Gastroesophageal sphincter (tissue), 4 donors: ENCODE measurements around the gene UBE2J1. TPM values are rescaled to one million over a fixed set of nuclear protein-coding genes. Genes with fewer than 3 reads are reported as not detected.

Source experiments
- ATAC-seq: fragments of 150-250 bp; one replicate; pipeline ENCODE4 v1.9.1; 2016; ENCODE audit warnings: mild to moderate bottlenecking, moderate library complexity
- H3K27ac ChIP-seq, 4 donors: fragments of 200-600 bp; sonication (generic) in 3 of 4; 1 replicate in 3 of 4; 2 replicates in 1 of 4; pipeline ENCODE4 v1.5.1; 2016 to 2019
- H3K27me3 ChIP-seq: fragments of 200-600 bp; sonication (generic); one replicate; pipeline ENCODE4 v1.5.1; 2019
- H3K36me3 ChIP-seq, 2 donors: fragments of 200-600 bp; sonication (generic); one replicate each; pipeline ENCODE4 v1.5.1; 2019; ENCODE audit warnings: control low read depth in 1 of 2
- H3K4me1 ChIP-seq, 3 donors: fragments of 200-600 bp; sonication (generic); 1 replicate in 2 of 3; 2 replicates in 1 of 3; pipeline ENCODE4 v1.5.1; 2016 to 2019; ENCODE audit warnings: control low read depth in 2 of 3
- H3K4me3 ChIP-seq, 2 donors: fragments of 200-600 bp; sonication (generic); one replicate each; pipeline ENCODE4 v1.5.1; 2019; ENCODE audit warnings: mild to moderate bottlenecking in 1 of 2, moderate library complexity in 1 of 2
- H3K9me3 ChIP-seq, 3 donors: fragments of 200-600 bp; sonication (generic); one replicate each; pipeline ENCODE4 v1.5.1; 2017 to 2019; ENCODE audit warnings: control low read depth in 2 of 3
- CTCF ChIP-seq, 4 experiments: fragments of 200-600 bp in 2 of 4; fragments of 450-650 bp in 2 of 4; sonication (generic) in 1 of 4; IDR thresholded peaks; one replicate each; pipeline ENCODE4 v1.5.1; 2017 to 2019; ENCODE audit warnings: antibody characterized with exemption in 4 of 4, mild to moderate bottlenecking in 2 of 4, moderate library complexity in 2 of 4
- EP300 ChIP-seq: sonication (generic); formaldehyde crosslinking; IDR thresholded peaks from one replicate; pipeline ENCODE4 v1.6.1; 2017; ENCODE audit warnings: antibody characterized with exemption, mild to moderate bottlenecking
- POLR2A ChIP-seq, 2 donors: fragments of 450-650 bp; IDR thresholded peaks; one replicate each; pipeline ENCODE4 v1.6.1; 2017; ENCODE audit warnings: antibody characterized with exemption in 2 of 2, mild to moderate bottlenecking in 2 of 2, moderate library complexity in 1 of 2
- POLR2AphosphoS5 ChIP-seq: sonication (generic); formaldehyde crosslinking; IDR thresholded peaks from one replicate; pipeline ENCODE4 v1.6.1; 2017; ENCODE audit warnings: antibody characterized with exemption
- whole genome bisulfite sequencing, 2 donors: methylation state at CpG; one replicate each; pipeline ENCODE4 v1.1.5; 2018; ENCODE audit warnings: low coverage in 1 of 2; 5-methylcytosine and 5-hydroxymethylcytosine counted together
- total RNA-seq, 4 donors: library from RNA; depleted of rRNA; stranded (reverse); fragments of >200 nt; gene quantifications; one replicate each; pipeline ENCODE4 v1.1.0, GENCODE V29; 2016

Gene UBE2J1
- total RNA-seq, 4 donors from 2014 or later = 32.7 to 42.9 (median 36.9) TPM

GRCh38 chr6:89347825-89348224 is 4.7 kb downstream of the UBE2J1 start:
- H3K4me3 ChIP-seq = no peak overlapping the region
- no peaks in the 10 kb centered on the region for H3K36me3 ChIP-seq
- WGBS, 2 donors = 89 to 100% methylated on average over 1 to 2 of the region's 2 CpGs
- no peaks in the 10 kb centered on the region for H3K27me3 ChIP-seq
- no peaks in the 10 kb centered on the region for H3K9me3 ChIP-seq
- TF ChIP-seq EP300 = no peak
- no peak for TF ChIP-seq POLR2A (IDR thresholded peaks at IDR 0.05)
- TF ChIP-seq POLR2AphosphoS5 = no peak
- TF ChIP-seq CTCF (IDR thresholded peaks at IDR 0.05) = no peak
- no peak overlapping the region for H3K27ac ChIP-seq
- peaks cover 0 to 73% (median 19%) of the 10 kb centered on the region in 3 donors for H3K4me1 ChIP-seq
- no peak for ATAC-seq

GRCh38 chr6:89346433-89346832 is 6.1 kb downstream of the UBE2J1 start:
- WGBS, 2 donors = 78 to 84% methylated on average over 3 to 4 of the region's 4 CpGs
- H3K27me3 ChIP-seq = no peaks in the 10 kb centered on the region
- TF ChIP-seq CTCF (IDR thresholded peaks at IDR 0.05) (no peak), POLR2A (IDR thresholded peaks at IDR 0.05) (no peak), EP300 (no peak), POLR2AphosphoS5 (no peak)
- no peak overlapping the region for H3K27ac ChIP-seq
- peaks cover 0 to 69% (median 19%) of the 10 kb centered on the region in 3 donors for H3K4me1 ChIP-seq
- H3K36me3 ChIP-seq = peaks cover 0 to 8% of the 10 kb centered on the region in 2 donors
- no peaks in the 10 kb centered on the region for H3K9me3 ChIP-seq
- no peak for ATAC-seq
- H3K4me3 ChIP-seq = no peak overlapping the region

- no peaks in the 10 kb centered on the region for H3K27me3 ChIP-seq
- WGBS, 2 donors = 100% methylated on average over 1 of the region's 2 CpGs
- H3K4me3 ChIP-seq = no peak overlapping the region
- H3K27ac ChIP-seq = no peak overlapping the region
- TF ChIP-seq POLR2AphosphoS5 (no peak), EP300 (no peak), CTCF (IDR thresholded peaks at IDR 0.05) (no peak), POLR2A (IDR thresholded peaks at IDR 0.05) (no peak)
- ATAC-seq = no peak
- H3K36me3 ChIP-seq = peaks cover 3 to 72% of the 10 kb centered on the region in 2 donors
- no peaks in the 10 kb centered on the region for H3K9me3 ChIP-seq
- peaks cover 0 to 3% (median 0%) of the 10 kb centered on the region in 3 donors for H3K4me1 ChIP-seq
Measured at GRCh38 chr6:89339565-89339964, 13.0 kb downstream of the UBE2J1 start.

DNA sequence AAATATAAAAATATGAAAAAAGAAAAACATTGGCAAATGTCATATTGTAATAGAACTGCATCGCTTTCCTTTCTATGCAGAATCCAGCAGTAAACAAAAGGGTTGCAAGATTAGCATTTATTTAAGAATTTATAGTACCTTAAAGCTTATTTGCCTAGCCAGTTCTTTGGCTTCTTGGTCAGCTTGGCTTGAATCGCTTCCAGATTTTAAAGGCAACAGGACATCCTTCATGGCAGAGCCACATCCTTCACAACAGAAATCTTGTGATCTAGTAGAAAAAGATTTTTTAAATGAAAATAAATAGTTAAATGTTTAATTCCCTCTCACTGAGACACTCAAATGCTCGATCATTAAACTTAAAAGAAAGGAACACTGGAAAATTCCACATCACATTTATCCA is 17.4 kb downstream of the UBE2J1 start:
- no peak for ATAC-seq
- H3K27ac ChIP-seq = no peak overlapping the region
- 70 to 85% methylated on average over 2 to 3 of the region's 3 CpGs for WGBS, 2 donors
- no peaks in the 10 kb centered on the region for H3K9me3 ChIP-seq
- no peaks in the 10 kb centered on the region for H3K27me3 ChIP-seq
- H3K4me1 ChIP-seq = no peaks in the 10 kb centered on the region
- H3K4me3 ChIP-seq = no peak overlapping the region
- H3K36me3 ChIP-seq = peaks cover 3 to 97% of the 10 kb centered on the region in 2 donors
- no peak for TF ChIP-seq POLR2A (IDR thresholded peaks at IDR 0.05)
- TF ChIP-seq POLR2AphosphoS5 = no peak
- TF ChIP-seq CTCF (IDR thresholded peaks at IDR 0.05) = no peak
- no peak for TF ChIP-seq EP300

- WGBS, 2 donors = 94 to 100% methylated on average over 1 of the region's 1 CpG
Measured at GRCh38 chr6:89330910-89331309, 21.6 kb downstream of the UBE2J1 start.

More at GRCh38 chr6:89330910-89331309, 21.6 kb downstream of the UBE2J1 start:
- Histone ChIP-seq H3K27ac (no peak overlapping the region), H3K4me1 (no peaks in the 10 kb centered on the region), H3K4me3 (no peak overlapping the region), H3K9me3 (no peaks in the 10 kb centered on the region), H3K36me3 (peaks cover 3 to 97% of the 10 kb centered on the region in 2 donors), H3K27me3 (no peaks in the 10 kb centered on the region)
- no peak for ATAC-seq
- no peak for TF ChIP-seq POLR2AphosphoS5
- no peak for TF ChIP-seq EP300
- TF ChIP-seq CTCF (IDR thresholded peaks at IDR 0.05) = no peak
- no peak for TF ChIP-seq POLR2A (IDR thresholded peaks at IDR 0.05)
